Ectodermal cell (in vitro differentiated cells): ENCODE measurements around the gene CTSF.

Source experiments
- H3K27ac ChIP-seq: 2 replicates; pipeline ENCODE4 v1.7.0; 2013; ENCODE audit warnings: mild to moderate bottlenecking, low read depth, low read length; ENCODE audit not compliant: insufficient read depth, poor library complexity, severe bottlenecking
- H3K27me3 ChIP-seq: 2 replicates; pipeline ENCODE4 v1.7.0; 2013; ENCODE audit warnings: mild to moderate bottlenecking, low read length; ENCODE audit not compliant: insufficient read depth, control insufficient read depth, poor library complexity, severe bottlenecking
- H3K36me3 ChIP-seq: one replicate; pipeline ENCODE4 v1.7.0; 2013; ENCODE audit warnings: low read length; ENCODE audit not compliant: control insufficient read depth, insufficient read depth
- H3K4me1 ChIP-seq: one replicate; pipeline ENCODE4 v1.7.0; 2013; ENCODE audit warnings: low read length; ENCODE audit not compliant: control insufficient read depth, insufficient read depth
- H3K4me3 ChIP-seq: 2 replicates; pipeline ENCODE4 v1.7.0; 2013; ENCODE audit warnings: low read depth, low read length, control low read depth; ENCODE audit not compliant: insufficient read depth
- H3K9me3 ChIP-seq: 2 replicates; pipeline ENCODE4 v1.7.0; 2013; ENCODE audit warnings: mild to moderate bottlenecking, low read length, moderate library complexity; ENCODE audit not compliant: control insufficient read depth
- WGBS, 2 experiments: methylation state at CpG; one replicate each; pipeline ENCODE4 v1.1.7; 2013; ENCODE audit warnings: missing lambda C conversion rate in 2 of 2; 5-methylcytosine and 5-hydroxymethylcytosine counted together

CTSF gene

DNA sequence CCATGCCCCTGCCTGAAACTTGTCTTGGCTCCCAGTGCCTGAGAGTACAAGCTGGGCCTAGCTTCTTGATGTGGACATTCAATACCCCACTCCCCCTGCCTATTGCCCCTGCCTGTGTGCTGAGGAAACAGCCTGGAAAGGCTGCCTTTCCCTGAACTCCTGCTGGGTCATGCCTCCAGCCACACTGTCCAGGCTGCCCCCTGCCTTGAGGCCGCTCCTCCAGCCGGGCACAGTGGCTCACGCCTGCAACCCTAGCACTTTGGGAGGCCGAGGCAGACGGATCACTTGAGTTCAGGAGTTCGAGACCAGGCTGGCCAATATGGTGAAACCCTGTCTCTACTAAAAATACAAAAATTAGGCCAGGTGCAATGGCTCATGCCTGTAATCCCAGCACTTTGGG lies 34.7 kb upstream of the CTSF start:
- Histone ChIP-seq H3K4me1 (no peaks in the 10 kb centered on the region), H3K27me3 (no peaks in the 10 kb centered on the region), H3K9me3 (no peaks in the 10 kb centered on the region), H3K27ac (no peak overlapping the region), H3K4me3 (no peak overlapping the region), H3K36me3 (peaks cover 18% of the 10 kb centered on the region)
- 86 to 90% methylated on average over 6 of the region's 6 CpGs for WGBS, 2 experiments

DNA sequence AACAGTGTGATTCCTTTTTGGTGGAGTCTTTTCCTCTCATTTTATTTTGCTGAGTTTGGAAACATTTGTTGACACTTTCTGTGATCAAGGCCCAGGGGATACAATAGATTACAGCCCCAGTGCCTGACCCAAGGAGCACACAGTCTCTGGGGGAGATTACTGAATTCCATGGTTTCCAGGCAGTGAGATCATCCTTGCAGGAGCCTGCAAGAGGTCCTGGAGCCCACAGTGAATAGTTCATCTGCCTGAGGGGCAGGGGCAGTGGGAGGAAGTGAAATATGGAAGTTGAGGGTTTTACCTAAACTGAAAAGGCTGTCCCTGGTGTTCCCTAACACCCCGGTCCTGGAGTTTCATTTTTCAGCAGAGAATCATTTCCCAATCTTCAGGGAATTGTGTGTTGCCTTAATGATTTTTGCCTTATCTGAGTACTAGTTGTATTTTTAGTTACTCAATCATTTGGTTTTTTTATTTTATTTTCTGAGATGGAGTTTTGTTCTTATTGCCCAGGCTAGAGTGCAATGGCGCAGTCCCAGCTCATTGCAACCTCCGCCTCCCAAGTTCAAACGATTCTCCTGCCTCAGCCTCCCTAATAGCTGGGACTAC lies 32.3 kb upstream of the CTSF start:
- Histone ChIP-seq H3K27ac (no peak overlapping the region), H3K9me3 (no peaks in the 10 kb centered on the region), H3K4me3 (no peak overlapping the region), H3K36me3 (peaks cover 15% of the 10 kb centered on the region), H3K27me3 (no peaks in the 10 kb centered on the region), H3K4me1 (no peaks in the 10 kb centered on the region)
- WGBS, 2 experiments = 95 to 98% methylated on average over 4 of the region's 4 CpGs

DNA sequence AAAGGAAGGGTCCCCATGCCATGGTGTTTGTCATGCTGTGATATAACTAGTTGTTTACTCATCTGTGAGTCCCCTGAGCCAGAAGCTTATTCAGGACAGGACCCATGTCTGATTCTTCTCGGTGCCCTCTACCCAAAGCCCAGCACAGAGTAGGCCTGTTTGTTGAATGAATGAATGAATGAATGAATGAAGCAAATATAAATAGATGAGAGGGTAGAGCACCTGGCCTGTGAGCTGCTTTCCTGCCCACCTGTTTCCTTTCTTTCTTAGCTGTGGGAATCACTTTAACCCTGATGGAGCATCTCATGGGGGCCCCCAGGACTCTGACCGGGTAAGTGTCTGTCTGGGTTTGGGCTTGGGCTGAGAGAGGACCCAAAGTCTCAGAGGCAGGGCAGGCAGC lies 31.8 kb upstream of the CTSF start:
- no peak overlapping the region for H3K27ac ChIP-seq
- H3K9me3 ChIP-seq = no peaks in the 10 kb centered on the region
- no peak overlapping the region for H3K4me3 ChIP-seq
- H3K4me1 ChIP-seq = no peaks in the 10 kb centered on the region
- no peaks in the 10 kb centered on the region for H3K27me3 ChIP-seq
- peaks cover 11% of the 10 kb centered on the region for H3K36me3 ChIP-seq
- 89 to 92% methylated on average over 2 of the region's 2 CpGs for WGBS, 2 experiments

DNA sequence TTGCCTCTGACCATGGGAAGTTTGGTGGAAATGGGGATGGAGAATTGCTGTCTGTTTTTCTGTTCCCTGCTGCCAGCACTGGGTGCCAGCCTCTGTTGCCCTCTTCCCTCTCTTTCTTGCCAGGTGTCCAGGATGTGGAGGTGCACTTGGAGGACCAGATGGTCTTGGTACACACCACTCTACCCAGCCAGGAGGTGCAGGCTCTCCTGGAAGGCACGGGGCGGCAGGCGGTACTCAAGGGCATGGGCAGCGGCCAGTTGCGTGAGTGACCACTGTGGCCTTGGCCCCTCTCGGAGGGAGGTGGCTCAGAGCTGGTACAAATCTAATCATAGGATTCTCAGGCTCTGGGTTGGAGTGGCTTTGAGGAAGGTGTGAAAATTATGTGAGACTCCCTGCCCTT lies 30.6 kb upstream of the CTSF start:
- H3K9me3 ChIP-seq = no peaks in the 10 kb centered on the region
- peaks cover 6% of the 10 kb centered on the region for H3K36me3 ChIP-seq
- no peaks in the 10 kb centered on the region for H3K27me3 ChIP-seq
- WGBS, 2 experiments = 96 to 97% methylated on average over 6 of the region's 6 CpGs
- no peak overlapping the region for H3K4me3 ChIP-seq
- no peak overlapping the region for H3K27ac ChIP-seq
- H3K4me1 ChIP-seq = no peaks in the 10 kb centered on the region

DNA sequence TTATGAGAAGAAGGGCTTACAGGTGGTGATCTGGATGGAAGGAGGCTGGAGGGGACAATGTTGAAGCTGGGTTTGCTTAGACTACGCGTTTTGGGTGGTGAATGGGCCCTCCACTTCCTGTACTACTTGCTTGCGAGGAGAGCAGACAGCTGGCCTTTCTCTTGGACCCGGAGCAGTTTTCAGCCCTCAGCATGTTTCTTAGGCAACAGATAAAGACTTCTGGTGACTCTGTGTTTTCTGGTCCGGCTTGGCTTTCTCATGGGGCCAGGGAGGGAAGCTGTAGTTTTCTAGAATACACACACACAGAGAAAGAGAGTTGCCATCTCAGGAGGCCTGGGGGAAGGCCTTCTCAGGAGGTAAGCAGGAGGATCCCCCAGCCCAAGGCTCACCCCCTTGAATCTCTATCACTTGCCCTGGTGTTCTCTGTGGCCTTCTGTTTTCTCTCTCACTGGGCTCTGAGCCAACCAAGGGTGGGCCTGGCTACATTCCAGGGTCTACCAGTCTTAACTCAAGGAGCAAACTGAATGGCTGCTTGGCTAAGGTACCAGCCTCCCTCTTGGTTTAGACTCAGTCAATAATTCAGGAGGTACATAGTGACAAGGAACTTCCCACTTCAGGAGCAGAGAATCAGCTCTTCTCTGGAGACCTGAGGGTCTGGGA lies 27.0 kb upstream of the CTSF start:
- H3K36me3 ChIP-seq = peaks cover 2% of the 10 kb centered on the region
- H3K27ac ChIP-seq = no peak overlapping the region
- H3K27me3 ChIP-seq = no peaks in the 10 kb centered on the region
- H3K4me1 ChIP-seq = peaks cover 7% of the 10 kb centered on the region
- WGBS, 2 experiments = 94 to 97% methylated on average over 5 of the region's 5 CpGs
- H3K9me3 ChIP-seq = no peaks in the 10 kb centered on the region
- no peak overlapping the region for H3K4me3 ChIP-seq

DNA sequence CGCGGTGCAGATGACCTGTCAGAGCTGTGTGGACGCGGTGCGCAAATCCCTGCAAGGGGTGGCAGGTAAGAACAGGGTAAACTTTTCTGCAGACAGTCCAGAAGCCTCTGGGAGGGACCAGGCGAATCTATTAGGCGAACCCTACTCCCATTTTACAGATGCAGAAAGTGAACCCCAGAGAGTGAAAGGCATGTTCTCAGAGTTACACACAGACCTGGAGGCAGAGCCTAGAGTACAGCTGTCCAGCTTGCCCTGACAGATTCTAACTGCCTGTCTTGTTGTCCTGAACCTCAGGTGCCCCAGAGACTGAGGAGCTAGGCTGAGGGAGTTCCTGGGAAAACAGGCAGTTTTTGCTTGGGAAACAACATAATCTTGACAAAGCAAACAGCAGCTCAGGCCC lies 25.2 kb upstream of the CTSF start:
- Histone ChIP-seq H3K27ac (no peak overlapping the region), H3K4me3 (peak overlapping the region; percentile 55), H3K4me1 (peaks cover 7% of the 10 kb centered on the region), H3K27me3 (no peaks in the 10 kb centered on the region), H3K36me3 (no peaks in the 10 kb centered on the region), H3K9me3 (no peaks in the 10 kb centered on the region)
- WGBS, 2 experiments = 77 to 80% methylated on average over 7 of the region's 7 CpGs

DNA sequence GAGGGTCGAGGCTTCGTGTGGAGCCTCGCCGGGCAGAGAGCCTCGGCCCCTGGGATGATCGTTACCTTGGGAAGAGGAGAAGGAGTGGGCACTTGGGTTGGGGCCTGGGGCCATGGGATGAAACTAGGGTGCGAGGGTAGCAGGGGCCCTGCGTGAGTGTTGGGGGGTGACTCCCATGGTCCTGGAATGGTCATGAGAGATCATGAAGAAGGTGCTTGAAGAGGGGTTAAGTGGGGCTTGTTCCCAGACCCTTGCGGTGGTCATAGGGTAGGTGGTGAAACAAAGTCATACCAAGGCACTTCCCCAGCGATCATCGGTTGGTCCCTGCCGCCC lies 24.9 kb upstream of the CTSF start:
- Histone ChIP-seq H3K36me3 (no peaks in the 10 kb centered on the region), H3K9me3 (no peaks in the 10 kb centered on the region), H3K27ac (no peak overlapping the region), H3K27me3 (no peaks in the 10 kb centered on the region), H3K4me3 (peak overlapping the region; percentile 55), H3K4me1 (peaks cover 7% of the 10 kb centered on the region)
- WGBS, 2 experiments = 24 to 29% methylated on average over 12 of the region's 12 CpGs

DNA sequence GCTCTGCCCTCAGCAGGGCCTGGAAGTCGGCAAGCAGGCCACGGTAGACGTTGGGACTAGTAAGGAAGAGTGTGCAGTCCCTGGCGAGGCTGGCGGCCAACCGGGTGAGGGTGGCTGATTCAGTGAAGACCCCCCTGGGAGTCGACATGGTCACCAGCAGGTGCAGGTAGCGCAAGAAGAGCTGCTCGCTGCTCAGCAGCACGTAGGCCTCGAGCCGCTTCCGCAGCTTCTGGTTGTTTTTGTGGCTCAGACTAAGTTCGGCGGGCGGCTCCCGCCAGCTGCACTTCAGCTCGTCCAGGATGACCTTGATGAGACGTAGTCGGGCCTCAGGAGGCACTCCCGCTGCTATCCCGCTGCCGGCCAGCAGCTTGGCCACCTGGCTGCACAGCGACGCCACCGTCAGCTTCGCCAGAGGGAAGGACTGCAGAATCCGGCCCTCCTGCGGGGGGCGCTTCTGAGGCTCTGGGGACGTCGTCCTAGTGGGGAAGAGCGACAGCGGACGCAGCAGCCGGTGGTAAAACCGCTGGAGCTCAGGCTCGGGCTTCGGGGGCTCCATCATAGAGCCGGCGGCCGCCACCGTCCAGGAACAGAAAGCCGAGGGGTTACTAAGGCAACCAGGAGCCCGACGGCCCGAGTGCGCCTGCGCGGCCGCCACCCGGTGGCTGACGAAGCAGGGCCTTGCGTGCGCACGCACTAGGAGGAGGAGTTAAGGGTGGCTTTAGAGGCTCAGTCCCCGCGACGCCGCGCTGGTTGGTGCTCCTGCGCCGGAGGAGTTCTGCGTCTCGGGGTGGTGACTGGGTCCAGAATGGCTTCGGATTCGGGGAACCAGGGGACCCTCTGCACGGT lies 24.3 kb upstream of the CTSF start, which contains the start of the genes CCDC87 and CCS:
CCDC87 (minus strand) TSS at position 607 of the 846 bp plus-strand sequence; CDS start at position 559, 48 bp downstream.
CCS (plus strand) TSS at position 729 of the 846 bp plus-strand sequence; CDS start at position 806, 77 bp downstream.
- Histone ChIP-seq H3K4me1 (peaks cover 7% of the 10 kb centered on the region), H3K27me3 (no peaks in the 10 kb centered on the region), H3K27ac (no peak within 1 kb of the TSS), H3K36me3 (no peaks in the 10 kb centered on the region), H3K9me3 (no peaks in the 10 kb centered on the region), H3K4me3 (peak within 1 kb of the TSS; percentile 55)
- WGBS, 2 experiments = 17 to 18% methylated on average over 68 of the region's 68 CpGs

DNA sequence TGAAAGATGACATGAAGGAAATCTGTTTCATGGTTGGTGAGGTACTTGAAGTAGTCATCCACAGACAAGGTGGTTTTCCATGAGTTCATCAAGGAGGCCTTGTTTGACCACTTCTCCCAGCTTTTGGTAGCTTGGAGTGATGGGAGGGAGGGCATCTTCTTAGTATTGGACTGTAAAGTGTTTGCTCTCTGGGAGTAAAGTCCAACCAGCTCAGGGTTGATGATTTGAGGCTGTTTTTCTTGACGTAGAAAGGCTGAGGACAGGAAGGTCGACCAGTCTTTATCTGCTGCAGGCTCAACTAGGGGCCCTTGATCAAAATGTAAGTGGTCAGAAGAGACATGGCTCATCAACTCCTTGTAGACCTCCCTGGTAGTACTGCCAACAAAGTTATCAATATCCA lies 22.8 kb upstream of the CTSF start:
- 88 to 89% methylated on average over 2 of the region's 2 CpGs for WGBS, 2 experiments
- Histone ChIP-seq H3K27ac (no peak overlapping the region), H3K9me3 (no peaks in the 10 kb centered on the region), H3K4me1 (peaks cover 7% of the 10 kb centered on the region), H3K4me3 (no peak overlapping the region), H3K27me3 (no peaks in the 10 kb centered on the region), H3K36me3 (no peaks in the 10 kb centered on the region)

DNA sequence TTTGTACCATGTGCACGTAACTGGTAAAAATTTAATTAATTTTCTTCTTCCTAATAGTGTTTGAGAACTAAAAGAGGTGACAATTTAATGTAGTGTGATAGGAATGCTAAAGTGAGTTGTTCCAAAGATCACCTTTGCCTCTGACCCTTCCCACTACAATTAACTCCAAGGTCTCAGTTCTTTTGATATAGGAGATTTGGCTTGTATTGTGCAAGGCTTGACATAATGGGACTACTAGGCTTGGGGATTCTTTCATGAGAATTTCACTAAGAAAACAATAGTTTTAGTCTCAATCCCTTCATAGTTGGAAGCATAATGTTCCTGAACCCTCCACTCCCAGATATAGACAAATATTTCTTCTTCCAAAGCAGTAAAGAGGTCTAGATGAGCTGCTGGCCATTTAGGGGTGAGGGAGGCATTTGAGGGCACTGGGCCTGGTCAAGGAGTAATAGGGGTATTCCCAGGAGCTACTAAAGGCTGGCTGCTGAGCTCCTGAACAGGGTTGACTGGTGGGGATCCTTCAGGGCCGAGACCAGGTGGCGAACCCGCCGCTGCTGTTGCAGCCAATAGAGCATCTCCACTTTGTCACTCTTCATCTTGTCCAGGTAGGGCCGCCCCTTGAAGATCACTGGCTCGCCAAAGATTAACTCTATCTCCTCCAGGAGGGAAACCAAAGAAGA lies 21.7 kb upstream of the CTSF start:
- Histone ChIP-seq H3K4me1 (peaks cover 7% of the 10 kb centered on the region), H3K4me3 (no peak overlapping the region), H3K36me3 (no peaks in the 10 kb centered on the region), H3K9me3 (no peaks in the 10 kb centered on the region), H3K27me3 (no peaks in the 10 kb centered on the region), H3K27ac (no peak overlapping the region)
- WGBS, 2 experiments = 92 to 94% methylated on average over 6 to 7 of the region's 7 CpGs
